RKO (cell line): ENCODE results near the gene CD79B.
"Not testable (repeated sequence)": the region's sequence is repeated elsewhere in the genome, so short reads cannot be mapped to it uniquely, and the experiment has no call there.

ENCODE experiments used
- DNase-seq: peaks from one replicate; pipeline ENCODE4 v3.0.0-alpha.2; 2016; ENCODE audit warnings: low spot score

The CD79B gene

DNA sequence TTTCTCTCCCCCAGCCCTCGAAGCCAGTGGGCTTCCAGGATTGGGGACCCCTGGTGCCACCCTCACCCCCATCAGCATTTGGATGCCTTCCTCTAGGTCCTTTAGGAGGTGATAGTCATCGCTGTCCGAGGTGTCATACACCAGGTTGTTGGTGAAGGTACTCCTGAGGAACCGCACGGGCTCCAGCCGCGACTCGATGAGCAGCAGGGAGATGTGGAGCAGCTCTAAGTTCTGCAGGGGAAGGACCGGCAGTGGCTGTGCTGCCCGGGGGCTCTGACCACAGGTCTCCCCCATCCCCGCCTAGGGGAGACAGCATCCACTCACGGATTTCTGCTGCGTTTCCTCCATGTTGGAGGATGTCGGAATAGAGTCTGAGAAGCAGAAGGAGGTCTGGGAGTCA, 22.0 kb downstream of the CD79B start:
- no peak for DNase-seq

DNA sequence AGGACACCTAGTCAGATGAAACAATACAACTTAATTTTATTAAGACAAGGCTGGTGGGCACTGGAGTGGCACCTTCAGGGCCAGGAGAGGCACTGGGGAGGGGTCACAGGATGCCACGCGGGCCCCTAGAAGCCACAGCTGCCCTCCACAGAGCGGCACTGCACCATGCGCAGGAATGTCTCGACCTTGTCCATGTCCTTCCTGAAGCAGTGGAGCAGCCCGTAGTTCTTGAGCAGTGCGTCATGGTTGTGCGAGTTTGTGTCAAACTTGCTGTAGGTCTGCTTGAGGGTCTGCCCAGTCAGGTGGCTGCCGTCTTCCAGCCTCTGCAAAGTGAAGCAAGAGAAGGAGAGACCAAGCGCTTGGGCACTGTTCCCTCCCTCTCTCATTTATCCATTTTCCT, 22.5 kb downstream of the CD79B start:
- DNase-seq: not testable (repeated sequence)

DNA sequence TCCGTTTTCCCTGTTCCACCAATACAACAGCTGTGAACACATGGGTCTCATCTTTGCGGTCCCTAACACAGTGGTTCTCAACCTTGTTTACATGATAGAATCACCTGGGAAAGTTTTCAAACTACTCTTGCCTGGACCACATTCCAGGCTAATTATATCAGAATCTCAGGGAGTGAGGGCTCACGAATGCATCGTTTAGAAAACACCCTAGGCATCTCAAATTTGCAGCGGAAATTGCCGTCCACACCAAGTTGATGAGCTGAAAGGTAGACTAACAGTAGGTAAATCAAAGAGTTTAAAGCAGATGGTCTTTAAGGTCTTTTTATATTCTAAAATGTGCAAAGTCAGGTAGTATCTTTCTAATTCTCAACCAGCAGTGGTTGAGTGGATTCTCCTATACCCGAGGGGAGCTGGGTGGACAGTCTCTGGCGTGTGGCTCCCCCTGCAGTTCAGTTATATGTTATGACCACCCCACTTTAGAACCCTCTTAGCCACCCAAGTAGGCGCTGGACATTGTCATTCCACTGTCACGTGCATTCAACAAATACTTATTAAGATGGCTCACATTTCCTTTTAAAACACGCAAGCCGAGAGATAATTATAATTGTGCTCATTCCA, 24.9 kb downstream of the CD79B start:
- DNase-seq: peak; percentile 10

DNA sequence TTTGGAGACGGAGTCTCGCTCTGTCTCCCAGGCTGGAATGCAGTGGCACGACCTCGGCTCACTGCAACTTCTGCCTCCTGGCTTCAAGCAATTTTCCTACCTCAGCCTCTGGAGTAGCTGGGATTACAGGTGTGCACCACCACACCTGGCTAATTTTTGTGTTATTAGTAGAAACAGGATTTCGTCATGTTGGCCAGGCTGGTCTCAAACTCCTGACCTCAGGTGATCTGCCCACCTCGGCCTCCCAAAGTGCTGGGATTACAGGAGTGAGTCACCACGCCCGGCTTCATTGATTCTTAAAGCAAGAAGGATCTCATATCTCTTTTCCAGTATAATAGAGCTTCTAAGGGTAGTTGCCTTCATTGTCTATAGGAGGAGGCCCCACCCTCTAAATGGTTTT, 27.3 kb downstream of the CD79B start:
- not testable (repeated sequence) for DNase-seq

DNA sequence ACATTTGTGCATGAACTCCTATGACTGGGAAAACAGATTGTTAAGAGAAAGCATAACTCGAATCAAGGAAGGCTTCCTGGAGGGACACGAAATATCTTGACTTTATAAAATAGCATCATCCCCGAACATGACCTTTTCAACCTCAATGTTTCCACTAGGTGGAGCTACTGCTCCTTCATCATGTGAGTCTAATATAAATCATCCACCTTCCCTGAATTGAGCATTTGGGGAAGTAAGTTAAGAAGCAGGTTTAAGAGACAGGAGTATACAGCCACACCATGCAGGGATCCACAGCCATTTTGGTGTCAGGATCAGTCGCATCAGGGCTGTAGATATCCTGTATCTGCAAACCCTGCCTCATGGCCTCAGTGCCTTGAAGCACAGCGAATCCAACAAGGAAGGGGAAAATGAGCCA, 28.3 kb downstream of the CD79B start:
- not testable (repeated sequence) for DNase-seq

DNA sequence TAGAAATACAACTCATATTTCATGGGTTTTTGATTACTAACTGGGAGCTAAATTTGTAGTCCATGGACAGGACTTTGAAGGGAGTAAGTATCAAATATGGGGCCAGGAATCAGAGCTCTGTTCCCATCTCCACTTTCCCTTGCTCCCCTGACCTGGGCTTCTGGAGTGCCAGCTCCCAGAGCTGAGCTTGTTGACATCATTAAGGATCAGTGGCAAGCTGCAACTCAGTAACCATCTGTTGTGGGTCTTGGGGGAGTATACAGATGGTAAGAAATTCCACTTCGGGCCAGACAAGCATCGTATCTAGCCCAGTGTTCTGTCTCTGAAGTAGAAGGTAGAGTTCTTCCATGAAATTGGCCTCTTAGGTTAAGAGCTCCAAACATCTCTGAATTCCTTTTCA, 30.2 kb downstream of the CD79B start:
- DNase-seq: not testable (repeated sequence)

DNA sequence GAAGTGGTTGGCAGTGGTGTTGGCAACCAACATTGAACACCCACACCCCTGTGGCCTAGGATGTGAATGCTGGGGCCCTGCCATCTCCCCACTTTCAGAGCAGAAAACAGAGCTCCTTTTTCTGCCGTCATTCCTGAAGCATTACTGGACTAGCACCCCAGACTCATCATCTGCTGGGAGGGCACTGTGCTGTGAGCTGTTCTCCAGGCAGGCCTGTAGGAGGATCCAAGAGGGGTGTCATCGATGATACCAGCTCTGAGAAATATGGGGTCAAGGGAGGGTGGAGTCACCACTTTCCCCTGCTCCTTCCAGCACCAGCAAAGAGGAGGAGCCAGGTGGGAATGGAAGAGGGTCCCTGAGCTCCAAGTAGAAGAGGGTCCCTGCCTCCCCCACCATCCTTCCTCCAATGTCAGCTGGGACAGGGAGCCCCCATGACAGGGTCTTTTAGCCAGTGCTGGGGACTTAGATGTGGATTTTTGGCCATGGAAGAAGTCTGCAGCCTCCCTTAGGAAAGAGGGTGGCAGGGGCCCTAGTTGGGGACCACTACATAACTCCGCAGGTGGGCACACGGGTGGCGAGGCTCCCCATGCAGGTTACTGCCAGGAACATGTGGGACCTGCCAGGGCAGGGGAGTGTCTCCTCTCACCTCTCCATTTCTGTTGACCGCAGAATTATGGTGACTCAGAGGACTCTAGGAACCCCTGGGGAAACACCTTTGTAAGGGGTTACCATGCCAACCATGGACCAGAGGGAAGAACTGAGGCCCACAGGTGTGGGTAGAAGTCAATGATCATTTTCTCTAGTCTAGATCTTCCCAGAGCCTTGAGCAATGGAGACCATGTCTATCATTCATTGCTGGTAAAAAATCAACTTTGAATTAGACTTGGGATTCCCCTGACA, 33.0 kb downstream of the CD79B start:
- DNase-seq: peak; percentile 47

DNA sequence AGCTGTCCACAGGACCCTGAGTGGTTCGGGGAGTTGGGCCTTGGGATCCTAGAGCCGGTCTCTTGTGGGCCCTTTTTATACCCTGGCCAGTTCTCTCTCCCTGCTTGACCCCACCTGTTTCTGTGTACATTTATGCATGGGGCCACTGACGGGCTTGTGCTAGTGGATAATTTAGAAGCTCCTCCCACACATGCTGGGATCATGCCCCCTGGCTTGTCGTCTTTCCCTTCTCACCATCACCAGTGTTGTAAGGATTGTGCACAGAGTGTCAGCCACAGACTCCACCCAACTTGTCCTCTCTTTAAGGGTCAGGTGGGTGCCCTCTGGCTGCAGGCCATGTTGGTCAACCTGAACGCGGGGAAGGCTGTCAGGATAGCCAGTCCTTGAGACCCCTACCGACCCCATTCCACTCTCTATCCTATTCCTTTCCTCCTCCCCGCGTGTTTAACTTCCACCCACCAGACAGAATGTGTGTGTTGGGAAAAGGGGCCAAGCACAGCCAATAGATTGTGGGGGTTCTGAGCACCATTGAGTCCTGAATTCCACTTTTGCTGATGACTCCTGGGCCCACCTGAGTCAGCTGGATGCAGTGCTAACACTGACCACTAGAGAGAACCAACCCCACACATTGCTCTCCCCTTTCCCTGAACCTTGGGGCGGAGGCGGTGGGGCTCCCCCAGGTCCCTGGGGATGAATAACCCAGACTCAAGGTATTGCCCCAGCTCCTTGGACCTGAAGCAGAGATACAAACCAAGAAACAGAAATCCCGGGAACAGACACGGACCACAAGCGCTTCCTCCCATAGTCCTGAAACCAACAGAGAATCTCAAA, 35.4 kb downstream of the CD79B start, which contains the start of gene CSH1:
Gene CSH1 (minus strand): TSS at position 51 of the 831 bp plus-strand sequence. CDS start 63 bp downstream, outside the sequence.
- DNase-seq: not testable (repeated sequence)

DNA sequence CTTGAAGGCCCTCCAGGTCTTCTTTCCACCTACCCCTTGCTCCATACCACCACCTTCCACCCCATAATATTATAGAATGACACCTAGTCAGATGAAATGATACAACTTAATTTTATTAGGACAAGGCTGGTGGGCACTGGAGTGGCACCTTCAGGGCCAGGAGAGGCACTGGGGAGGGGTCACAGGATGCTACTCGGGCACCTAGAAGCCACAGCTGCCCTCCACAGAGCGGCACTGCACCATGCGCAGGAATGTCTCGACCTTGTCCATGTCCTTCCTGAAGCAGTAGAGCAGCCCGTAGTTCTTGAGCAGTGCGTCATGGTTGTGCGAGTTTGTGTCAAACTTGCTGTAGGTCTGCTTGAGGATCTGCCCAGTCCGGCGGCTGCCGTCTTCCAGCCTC, 37.3 kb downstream of the CD79B start:
- not testable (repeated sequence) for DNase-seq

DNA sequence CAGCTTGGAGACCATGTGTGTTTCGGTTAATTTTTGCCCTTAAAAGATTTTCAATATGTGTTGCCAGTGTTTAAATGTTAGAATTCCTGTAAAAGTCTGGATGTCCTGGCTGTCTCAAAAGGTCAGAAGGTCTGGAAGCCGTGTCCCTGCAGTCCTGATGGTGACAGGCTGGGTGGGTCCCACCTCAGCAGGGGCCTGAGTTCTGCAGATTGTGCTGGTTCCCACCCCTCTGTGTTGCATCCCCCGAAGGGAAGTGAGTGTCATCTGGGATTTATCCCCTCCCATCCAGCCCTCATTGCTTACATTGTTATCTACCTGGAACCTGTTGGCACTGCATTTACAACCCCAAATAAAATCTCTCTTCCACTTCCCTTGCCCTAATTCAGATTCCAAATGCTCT, 38.1 kb downstream of the CD79B start:
- not testable (repeated sequence) for DNase-seq

DNA sequence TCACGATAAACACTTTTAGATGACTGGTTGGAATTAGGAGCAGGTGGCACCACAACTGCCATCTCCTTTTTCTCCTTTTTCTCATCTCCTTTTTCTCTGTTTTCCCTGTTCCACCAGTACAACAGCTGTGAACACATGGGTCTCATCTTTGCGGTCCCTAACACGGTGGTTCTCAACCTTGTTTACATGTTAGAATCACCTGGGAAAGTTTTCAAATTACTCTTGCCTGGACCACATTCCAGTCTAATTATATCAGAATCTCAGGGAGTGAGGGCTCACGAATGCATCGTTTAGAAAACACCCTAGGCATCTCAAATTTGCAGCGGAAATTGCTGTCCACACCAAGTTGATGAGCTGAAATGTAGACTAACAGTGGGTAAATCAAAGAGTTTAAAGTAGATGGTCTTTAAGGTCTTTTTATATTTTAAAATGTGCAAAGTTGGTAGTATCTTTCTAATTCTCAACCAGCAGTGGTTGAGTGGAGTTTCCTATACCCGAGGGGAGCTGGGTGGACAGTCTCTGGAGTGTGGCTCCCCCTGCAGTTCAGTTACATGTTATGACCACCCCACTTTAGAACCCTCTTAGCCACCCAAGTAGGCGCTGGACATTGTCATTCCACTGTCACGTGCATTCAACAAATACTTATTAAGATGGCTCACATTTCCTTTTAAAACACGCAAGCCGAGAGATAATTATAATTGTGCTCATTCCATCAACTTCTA, 39.7 kb downstream of the CD79B start:
- DNase-seq: not testable (repeated sequence)

DNA sequence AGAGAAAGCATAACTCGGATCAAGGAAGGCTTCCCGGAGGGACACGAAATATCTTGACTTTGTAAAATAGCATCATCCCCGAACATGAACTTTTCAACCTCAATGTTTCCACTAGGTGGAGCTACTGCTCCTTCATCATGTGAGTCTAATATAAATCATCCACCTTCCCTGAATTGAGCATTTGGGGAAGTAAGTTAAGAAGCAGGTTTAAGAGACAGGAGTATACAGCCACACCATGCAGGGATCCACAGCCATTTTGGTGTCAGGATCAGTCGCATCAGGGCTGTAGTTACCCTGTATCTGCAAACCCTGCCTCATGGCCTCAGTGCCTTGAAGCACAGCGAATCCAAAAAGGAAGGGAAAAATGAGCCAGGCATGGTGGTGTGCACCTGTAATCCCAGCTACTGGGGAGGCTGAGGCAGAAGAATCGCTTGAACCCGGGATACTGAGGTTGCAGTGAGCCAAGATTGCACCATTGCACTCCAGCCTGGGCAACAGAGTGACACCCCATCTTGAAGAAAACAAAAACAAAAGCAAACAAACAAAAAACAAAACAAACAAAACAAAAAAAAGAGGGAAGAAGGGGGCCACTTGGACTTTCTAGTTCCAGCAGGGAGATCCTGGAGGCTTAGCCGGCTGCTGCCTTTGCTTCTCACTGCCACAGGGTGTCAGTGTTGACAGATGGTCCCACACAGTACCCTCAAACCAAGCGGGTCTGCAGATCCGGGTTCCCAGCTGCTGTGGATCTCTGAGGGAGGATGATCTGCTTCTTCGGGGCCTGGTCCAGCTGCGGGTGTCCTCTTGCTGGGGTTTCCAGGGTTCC, 42.9 kb downstream of the CD79B start:
- peak; percentile 50 for DNase-seq

DNA sequence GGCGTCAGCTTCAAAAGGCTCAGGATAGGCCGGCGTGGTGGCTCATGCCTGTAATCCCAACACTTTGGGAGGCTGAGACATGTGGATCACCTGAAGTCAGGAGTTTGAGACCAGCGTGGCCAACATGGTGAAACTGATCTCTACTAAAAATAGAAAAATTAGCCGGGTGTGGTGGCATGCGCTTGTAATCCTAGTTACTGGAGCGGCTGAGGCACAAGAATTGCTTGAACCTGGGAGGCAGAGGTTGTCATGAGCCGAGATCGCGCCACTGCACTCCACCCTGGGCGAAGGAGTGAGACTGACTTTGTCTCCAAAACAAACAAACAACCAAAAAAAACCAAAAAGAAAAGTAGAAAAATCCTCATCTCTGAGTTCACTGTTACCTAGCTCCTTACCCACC, 47.0 kb downstream of the CD79B start:
- not testable (repeated sequence) for DNase-seq

DNA sequence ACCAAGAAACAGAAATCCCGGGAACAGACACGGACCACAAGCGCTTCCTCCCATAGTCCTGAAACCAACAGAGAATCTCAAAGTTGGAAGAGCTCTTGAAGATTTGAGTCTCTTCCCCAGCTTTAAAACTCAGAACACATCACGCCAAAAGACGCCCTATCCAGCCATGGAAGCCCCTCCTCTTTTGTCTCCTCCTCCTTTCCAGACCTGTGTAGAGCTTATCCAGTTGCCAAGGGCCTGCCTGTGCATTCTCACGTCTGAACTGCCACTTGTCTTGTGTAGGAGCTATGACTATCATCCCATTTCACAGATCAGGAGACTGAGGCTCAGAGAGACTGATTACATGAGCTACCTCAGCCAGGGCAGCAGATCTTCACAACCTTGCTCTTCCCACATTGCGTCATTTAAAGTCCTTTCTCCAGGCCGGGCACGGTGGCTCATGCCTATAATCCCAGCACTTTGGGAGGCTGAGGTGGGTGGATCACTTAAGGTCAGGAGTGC, 49.5 kb downstream of the CD79B start:
- DNase-seq: not testable (repeated sequence)

DNA sequence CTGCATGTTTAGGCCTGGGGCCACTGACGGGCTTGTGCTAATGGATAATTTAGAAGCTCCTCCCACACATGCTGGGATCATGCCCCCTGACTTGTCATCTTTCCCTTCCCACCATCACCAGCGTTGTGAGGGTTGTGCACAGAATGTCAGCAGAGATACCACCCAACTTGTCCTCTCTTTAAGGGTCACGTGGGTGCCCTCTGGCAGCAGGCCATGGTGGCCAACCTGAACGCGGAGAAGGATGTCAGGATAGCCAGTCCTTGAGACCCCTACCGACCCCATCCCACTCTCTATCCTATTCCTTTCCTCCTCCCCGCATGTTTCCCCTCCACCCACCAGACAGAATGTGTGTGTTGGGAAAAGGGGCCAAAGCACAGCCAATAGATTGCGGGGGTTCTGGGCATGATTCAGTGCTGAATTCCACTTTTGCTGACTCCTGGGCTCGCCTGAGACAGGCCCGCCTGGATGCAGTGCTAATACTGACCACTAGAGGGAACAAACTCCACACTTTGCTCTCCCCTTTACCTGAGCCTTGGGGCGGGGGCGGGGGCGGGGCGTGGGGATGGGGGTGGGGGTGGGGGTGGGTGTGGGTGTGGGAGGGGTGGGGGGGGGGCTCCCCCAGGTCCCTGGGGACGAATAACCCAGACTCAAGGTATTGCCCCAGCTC, 50.1 kb downstream of the CD79B start, which contains the start of gene GH2:
Gene GH2 (minus strand): TSS at position 10 of the 667 bp plus-strand sequence. CDS start 143 bp downstream, outside the sequence.
- peak; percentile 70 for DNase-seq

DNA sequence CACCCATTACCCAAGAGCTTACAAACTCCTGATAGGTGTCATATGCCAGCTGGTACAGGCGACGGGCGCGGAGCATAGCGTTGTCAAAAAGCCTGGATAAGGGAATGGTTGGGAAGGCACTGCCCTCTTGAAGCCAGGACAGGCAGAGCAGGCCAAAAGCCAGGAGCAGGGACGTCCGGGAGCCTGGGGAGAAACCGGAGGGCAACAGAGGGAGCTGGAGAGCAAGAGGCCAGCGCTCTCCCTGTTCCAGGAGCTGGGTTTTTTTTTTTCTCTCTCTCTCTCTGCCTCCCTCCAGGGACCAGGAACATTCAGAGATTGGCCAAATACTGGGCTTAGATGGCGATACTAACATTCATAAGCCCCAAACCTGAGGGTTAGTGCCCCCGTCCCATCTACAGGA, 50.8 kb downstream of the CD79B start:
- peak; percentile 11 for DNase-seq

DNA sequence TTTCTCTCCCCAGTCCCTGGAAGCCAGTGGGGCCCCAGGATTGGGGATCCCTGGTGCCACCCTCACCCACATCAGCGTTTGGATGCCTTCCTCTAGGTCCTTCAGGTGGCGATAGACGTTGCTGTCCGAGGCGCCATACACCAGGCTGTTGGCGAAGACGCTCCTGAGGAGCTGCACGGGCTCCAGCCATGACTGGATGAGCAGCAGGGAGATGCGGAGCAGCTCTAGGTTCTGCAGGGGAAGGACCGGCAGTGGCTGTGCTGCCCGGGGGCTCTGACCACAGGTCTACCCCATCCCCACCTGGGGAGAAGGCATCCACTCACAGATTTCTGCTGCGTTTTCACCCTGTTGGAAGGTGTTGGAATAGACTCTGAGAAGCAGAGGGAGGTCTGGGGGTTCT, 51.4 kb downstream of the CD79B start:
- DNase-seq: no peak
